SJCRH30 (cell line): Measurements from ENCODE around the gene ELP4. TPM values are rescaled to one million over a fixed set of nuclear protein-coding genes. Genes with fewer than 3 reads are reported as not detected.
"Not testable (repeated sequence)": the region's sequence is repeated elsewhere in the genome, so short reads cannot be mapped to it uniquely, and the experiment has no call there.

Experiments
- DNase-seq, 2 experiments: peaks; one replicate each; pipeline ENCODE4 v3.0.0-alpha.2; 2015 to 2020
- H3K27ac ChIP-seq: fragments of 250-450 bp; sonication (Bioruptor Pico); 2 replicates; pipeline ENCODE4 v1.5.1; 2020; ENCODE audit warnings: mild to moderate bottlenecking, moderate library complexity
- H3K27me3 ChIP-seq: fragments of 250-450 bp; sonication (Bioruptor Pico); 2 replicates; pipeline ENCODE4 v1.5.1; 2020; ENCODE audit warnings: mild to moderate bottlenecking, moderate library complexity
- H3K36me3 ChIP-seq: fragments of 250-450 bp; sonication (Bioruptor Pico); 2 replicates; pipeline ENCODE4 v1.5.1; 2020; ENCODE audit warnings: mild to moderate bottlenecking, moderate library complexity
- H3K4me1 ChIP-seq: fragments of 250-450 bp; sonication (Bioruptor Pico); 2 replicates; pipeline ENCODE4 v1.5.1; 2020; ENCODE audit warnings: mild to moderate bottlenecking, moderate library complexity
- H3K4me3 ChIP-seq: fragments of 250-450 bp; sonication (Bioruptor Pico); 2 replicates; pipeline ENCODE4 v1.5.1; 2020; ENCODE audit warnings: mild to moderate bottlenecking, moderate library complexity
- H3K9me3 ChIP-seq: fragments of 250-450 bp; sonication (Bioruptor Pico); replicated peaks from 2 replicates; pipeline ENCODE4 v1.5.1; 2020; ENCODE audit warnings: mild to moderate bottlenecking, moderate library complexity
- total RNA-seq: library from RNA; depleted of rRNA; stranded (reverse); fragments of >200 nt; shearing (Covaris generic); gene quantifications from 2 replicates; pipeline ENCODE4 v1.2.3, GENCODE V29; 2014

Gene ELP4
- total RNA-seq, 1 experiment from 2014 or later: 21.6 TPM

GRCh38 chr11:31687861-31688260 is 178.3 kb downstream of the ELP4 start:
- H3K27ac ChIP-seq: no peak overlapping the region
- no peak overlapping the region for H3K4me3 ChIP-seq
- no peaks in the 10 kb centered on the region for H3K9me3 ChIP-seq
- no peak for DNase-seq
- no peaks in the 10 kb centered on the region for H3K27me3 ChIP-seq
- H3K4me1 ChIP-seq: no peaks in the 10 kb centered on the region
- H3K36me3 ChIP-seq: no peaks in the 10 kb centered on the region

GRCh38 chr11:31689559-31689958 is 180.0 kb downstream of the ELP4 start:
- Histone ChIP-seq H3K36me3 (no peaks in the 10 kb centered on the region), H3K4me1 (no peaks in the 10 kb centered on the region), H3K4me3 (no peak overlapping the region), H3K27ac (no peak overlapping the region), H3K9me3 (no peaks in the 10 kb centered on the region), H3K27me3 (no peaks in the 10 kb centered on the region)
- DNase-seq: no peak

- Histone ChIP-seq H3K36me3 (no peaks in the 10 kb centered on the region), H3K4me1 (no peaks in the 10 kb centered on the region), H3K4me3 (no peak overlapping the region), H3K27ac (no peak overlapping the region), H3K27me3 (no peaks in the 10 kb centered on the region), H3K9me3 (no peaks in the 10 kb centered on the region)
- no peak for DNase-seq
Measured at GRCh38 chr11:31690041-31690440, 180.5 kb downstream of the ELP4 start.

DNA sequence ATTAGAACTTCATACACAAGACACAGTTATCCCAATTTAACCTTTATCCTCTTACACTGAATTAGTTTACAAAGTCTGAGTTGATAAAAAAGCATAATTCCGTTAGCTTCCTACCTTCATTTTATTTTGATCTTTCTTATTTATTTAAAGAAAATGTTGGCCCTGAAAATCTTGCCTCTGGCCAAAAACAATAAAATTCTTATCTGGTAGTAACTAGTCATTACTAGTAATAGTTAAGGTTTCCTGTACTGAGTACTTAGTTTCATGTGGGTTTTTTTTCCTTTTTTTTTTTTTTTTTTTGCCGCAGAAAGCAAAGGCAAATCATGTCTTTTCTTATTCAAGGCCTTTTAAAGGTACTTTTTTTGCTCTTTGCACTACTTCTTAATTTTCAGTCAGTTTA is 180.9 kb downstream of the ELP4 start:
- Histone ChIP-seq H3K27me3 (no peaks in the 10 kb centered on the region), H3K4me3 (no peak overlapping the region), H3K27ac (no peak overlapping the region), H3K4me1 (no peaks in the 10 kb centered on the region), H3K9me3 (no peaks in the 10 kb centered on the region), H3K36me3 (no peaks in the 10 kb centered on the region)
- no peak for DNase-seq

- H3K36me3 ChIP-seq: no peaks in the 10 kb centered on the region
- no peaks in the 10 kb centered on the region for H3K27me3 ChIP-seq
- no peaks in the 10 kb centered on the region for H3K4me1 ChIP-seq
- no peak overlapping the region for H3K4me3 ChIP-seq
- no peak for DNase-seq
- no peaks in the 10 kb centered on the region for H3K9me3 ChIP-seq
- H3K27ac ChIP-seq: no peak overlapping the region
Measured at GRCh38 chr11:31692466-31692865, 182.9 kb downstream of the ELP4 start.

DNA sequence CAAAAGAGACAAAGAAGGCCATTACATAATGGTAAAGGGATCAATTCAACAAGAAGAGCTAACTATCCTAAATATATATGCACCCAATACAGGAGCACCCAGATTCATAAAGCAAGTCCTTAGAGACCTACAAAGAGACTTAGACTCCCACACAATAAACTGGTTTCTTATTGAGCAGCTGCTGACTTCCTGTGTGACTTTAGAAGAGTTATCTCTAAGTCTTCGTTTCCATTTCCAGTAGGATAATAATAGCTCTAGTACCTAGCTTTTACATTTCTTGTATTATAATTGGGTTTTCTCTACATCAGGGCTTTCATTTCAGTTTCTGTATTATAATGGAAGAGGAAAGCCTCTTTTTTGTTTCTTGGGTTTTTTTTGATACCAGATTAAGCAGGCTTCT is 187.5 kb downstream of the ELP4 start:
- not testable (repeated sequence) for H3K4me3 ChIP-seq, H3K9me3 ChIP-seq, DNase-seq, H3K36me3 ChIP-seq, H3K27me3 ChIP-seq, H3K27ac ChIP-seq, H3K4me1 ChIP-seq

DNA sequence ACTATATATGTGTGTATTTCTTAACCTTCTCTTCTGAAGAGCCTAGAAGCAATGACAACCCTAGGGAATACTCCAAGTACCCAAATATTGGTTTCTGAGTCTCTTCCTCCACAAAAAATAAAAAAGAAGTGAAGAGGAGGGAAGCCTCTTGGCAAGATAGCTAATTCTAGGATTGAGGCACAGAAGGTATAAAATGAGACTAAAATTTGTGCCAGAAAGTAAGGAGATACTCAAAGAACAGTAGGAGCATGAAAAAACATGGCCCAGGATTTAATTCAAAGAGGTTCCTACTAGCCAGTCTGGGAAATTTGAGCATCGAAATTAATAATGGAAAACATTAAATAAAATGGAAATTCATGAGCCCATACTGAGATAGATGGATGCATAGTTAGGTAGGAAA is 189.5 kb downstream of the ELP4 start:
- no peaks in the 10 kb centered on the region for H3K27me3 ChIP-seq
- H3K4me1 ChIP-seq: no peaks in the 10 kb centered on the region
- no peaks in the 10 kb centered on the region for H3K9me3 ChIP-seq
- no peak for DNase-seq
- no peak overlapping the region for H3K27ac ChIP-seq
- no peak overlapping the region for H3K4me3 ChIP-seq
- H3K36me3 ChIP-seq: no peaks in the 10 kb centered on the region

- H3K9me3 ChIP-seq: no peaks in the 10 kb centered on the region
- no peaks in the 10 kb centered on the region for H3K27me3 ChIP-seq
- no peak overlapping the region for H3K4me3 ChIP-seq
- H3K27ac ChIP-seq: no peak overlapping the region
- H3K4me1 ChIP-seq: no peaks in the 10 kb centered on the region
- H3K36me3 ChIP-seq: no peaks in the 10 kb centered on the region
- DNase-seq: peak; percentile 5 to 6
Measured at GRCh38 chr11:31702966-31703365, 193.4 kb downstream of the ELP4 start.

- Histone ChIP-seq H3K36me3 (no peaks in the 10 kb centered on the region), H3K27ac (no peak overlapping the region), H3K4me1 (no peaks in the 10 kb centered on the region), H3K4me3 (no peak overlapping the region), H3K9me3 (no peaks in the 10 kb centered on the region), H3K27me3 (no peaks in the 10 kb centered on the region)
- no peak for DNase-seq
Measured at GRCh38 chr11:31706357-31706756, 196.8 kb downstream of the ELP4 start.

GRCh38 chr11:31711137-31711536 is 201.6 kb downstream of the ELP4 start:
- Histone ChIP-seq H3K27ac (no peak overlapping the region), H3K9me3 (no peaks in the 10 kb centered on the region), H3K27me3 (no peaks in the 10 kb centered on the region), H3K4me3 (no peak overlapping the region), H3K4me1 (no peaks in the 10 kb centered on the region), H3K36me3 (no peaks in the 10 kb centered on the region)
- DNase-seq: no peak

DNA sequence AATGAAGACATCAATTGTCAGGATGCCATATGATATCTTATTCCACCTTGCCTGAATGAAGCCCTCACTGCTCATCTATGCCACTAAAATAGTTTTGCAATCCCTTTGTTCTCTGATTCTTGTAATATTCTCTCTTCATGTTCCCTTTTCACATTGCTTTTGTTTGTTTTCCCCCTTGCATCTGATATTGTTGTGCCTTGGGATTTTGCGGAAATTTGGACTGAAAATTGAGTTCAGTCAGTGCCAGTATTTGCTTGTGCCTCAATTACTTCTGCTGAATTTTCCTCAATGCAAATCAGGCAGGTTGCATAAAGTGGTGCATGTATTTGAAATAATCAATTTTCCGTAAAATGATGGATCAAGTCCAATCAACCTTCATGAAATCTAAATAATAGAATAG is 203.3 kb downstream of the ELP4 start:
- Histone ChIP-seq H3K4me1 (no peaks in the 10 kb centered on the region), H3K4me3 (no peak overlapping the region), H3K9me3 (no peaks in the 10 kb centered on the region), H3K27me3 (no peaks in the 10 kb centered on the region), H3K27ac (no peak overlapping the region), H3K36me3 (no peaks in the 10 kb centered on the region)
- no peak for DNase-seq

GRCh38 chr11:31714840-31715239 is 205.3 kb downstream of the ELP4 start:
- Histone ChIP-seq H3K27me3 (no peaks in the 10 kb centered on the region), H3K9me3 (no peaks in the 10 kb centered on the region), H3K36me3 (no peaks in the 10 kb centered on the region), H3K4me3 (no peak overlapping the region), H3K27ac (no peak overlapping the region), H3K4me1 (no peaks in the 10 kb centered on the region)
- no peak for DNase-seq

DNA sequence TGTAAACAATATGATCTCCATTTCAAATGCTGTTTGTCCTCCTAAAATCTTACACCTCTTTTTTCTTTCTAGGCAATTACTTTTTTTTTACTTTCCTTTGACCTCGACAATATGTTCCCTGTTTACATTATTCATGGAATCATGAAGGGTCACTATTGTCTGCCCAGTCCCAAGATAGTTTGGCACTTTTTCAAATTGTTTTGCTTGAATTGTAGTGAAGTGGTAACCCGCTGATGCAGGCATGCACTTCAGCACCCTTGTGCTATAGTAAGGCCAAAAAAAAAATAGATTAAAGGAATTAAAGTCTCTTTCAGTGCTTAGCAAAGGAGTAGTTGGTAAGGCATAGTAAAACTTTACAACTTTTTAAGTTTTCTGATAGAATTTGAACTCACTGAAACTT is 210.7 kb downstream of the ELP4 start:
- peak in 1 of 2 experiments; percentile 4 for DNase-seq
- no peaks in the 10 kb centered on the region for H3K36me3 ChIP-seq
- H3K4me3 ChIP-seq: no peak overlapping the region
- no peaks in the 10 kb centered on the region for H3K4me1 ChIP-seq
- H3K27ac ChIP-seq: no peak overlapping the region
- H3K9me3 ChIP-seq: no peaks in the 10 kb centered on the region
- H3K27me3 ChIP-seq: no peaks in the 10 kb centered on the region

DNA sequence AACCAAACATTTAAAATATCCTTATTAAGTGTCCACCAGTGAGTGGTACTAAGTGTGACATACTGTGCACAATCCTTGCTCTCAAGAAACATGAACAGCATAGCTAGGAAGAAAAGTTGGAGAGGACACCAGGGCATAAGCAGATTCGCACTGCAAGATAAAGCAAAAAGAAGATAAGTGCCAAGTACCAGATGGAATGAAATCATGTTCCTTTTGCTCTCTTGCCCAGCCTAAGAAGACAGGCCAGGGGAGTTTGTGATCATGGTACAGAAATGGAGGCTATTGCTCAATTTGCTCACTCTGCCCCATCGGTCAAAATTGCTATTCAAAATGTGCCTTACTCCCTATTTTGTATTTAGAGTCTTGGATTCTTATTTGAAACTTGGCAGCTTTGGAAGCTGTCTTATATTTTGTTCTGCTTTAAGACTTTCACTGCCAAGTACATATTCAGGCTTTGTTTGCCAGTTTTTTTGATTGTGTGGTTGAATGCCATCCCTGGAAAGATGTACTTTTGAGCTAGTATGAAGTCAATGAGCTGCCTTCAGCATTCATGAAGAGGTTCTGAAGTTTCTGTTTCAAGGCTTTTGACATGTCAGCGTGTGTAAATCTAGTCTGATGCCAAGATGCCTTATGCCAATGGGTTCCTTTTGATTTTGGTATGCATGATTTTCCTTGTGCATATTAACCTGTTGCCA is 211.3 kb downstream of the ELP4 start:
- no peak for DNase-seq
- Histone ChIP-seq H3K9me3 (no peaks in the 10 kb centered on the region), H3K27ac (no peak overlapping the region), H3K36me3 (no peaks in the 10 kb centered on the region), H3K27me3 (no peaks in the 10 kb centered on the region), H3K4me1 (no peaks in the 10 kb centered on the region), H3K4me3 (no peak overlapping the region)

DNA sequence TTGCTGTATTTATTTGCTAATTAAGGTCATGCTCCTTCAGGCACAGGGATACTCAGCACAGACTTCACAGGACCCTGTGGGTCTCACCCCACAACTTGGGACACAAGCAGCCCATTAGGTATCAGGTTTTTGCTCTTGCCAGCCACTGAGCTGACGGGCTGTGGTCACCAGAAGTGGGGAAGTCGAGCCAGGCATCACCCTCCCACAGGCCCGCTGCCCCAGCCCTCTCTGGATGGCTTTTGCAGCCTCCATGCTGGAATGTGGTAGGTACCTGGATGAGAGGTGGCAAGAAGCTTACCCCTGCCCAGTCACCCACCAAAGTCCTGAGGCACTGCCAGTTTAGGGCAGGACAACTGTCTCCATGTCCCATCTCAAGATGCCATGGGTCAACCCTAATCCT is 213.2 kb downstream of the ELP4 start:
- Histone ChIP-seq H3K4me1 (no peaks in the 10 kb centered on the region), H3K4me3 (no peak overlapping the region), H3K36me3 (no peaks in the 10 kb centered on the region), H3K27me3 (no peaks in the 10 kb centered on the region), H3K9me3 (no peaks in the 10 kb centered on the region), H3K27ac (no peak overlapping the region)
- DNase-seq: no peak

DNA sequence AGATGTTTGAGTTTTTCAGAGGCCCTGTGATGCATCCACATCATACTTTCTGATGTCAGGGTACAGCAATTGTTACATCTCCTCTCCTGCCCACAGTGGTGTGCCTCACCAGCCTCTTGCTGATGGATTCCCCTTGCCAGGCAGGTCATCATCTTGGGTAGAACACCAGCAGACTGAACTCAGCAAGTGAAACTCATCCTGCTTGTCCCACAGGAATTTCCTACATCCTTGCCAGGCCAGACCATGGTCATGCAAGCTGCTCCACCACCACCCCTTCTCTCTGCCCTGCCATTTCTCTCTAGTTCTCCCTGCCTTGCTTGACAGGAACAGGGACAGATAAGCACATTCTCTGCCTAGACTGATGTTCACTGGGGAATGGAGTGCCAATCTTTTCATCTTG is 215.6 kb downstream of the ELP4 start:
- Histone ChIP-seq H3K4me1 (no peaks in the 10 kb centered on the region), H3K27me3 (no peaks in the 10 kb centered on the region), H3K4me3 (no peak overlapping the region), H3K36me3 (no peaks in the 10 kb centered on the region), H3K27ac (no peak overlapping the region), H3K9me3 (no peaks in the 10 kb centered on the region)
- no peak for DNase-seq
